ENCODE results near the gene SIPA1L2.

SIPA1L2 gene

DNA sequence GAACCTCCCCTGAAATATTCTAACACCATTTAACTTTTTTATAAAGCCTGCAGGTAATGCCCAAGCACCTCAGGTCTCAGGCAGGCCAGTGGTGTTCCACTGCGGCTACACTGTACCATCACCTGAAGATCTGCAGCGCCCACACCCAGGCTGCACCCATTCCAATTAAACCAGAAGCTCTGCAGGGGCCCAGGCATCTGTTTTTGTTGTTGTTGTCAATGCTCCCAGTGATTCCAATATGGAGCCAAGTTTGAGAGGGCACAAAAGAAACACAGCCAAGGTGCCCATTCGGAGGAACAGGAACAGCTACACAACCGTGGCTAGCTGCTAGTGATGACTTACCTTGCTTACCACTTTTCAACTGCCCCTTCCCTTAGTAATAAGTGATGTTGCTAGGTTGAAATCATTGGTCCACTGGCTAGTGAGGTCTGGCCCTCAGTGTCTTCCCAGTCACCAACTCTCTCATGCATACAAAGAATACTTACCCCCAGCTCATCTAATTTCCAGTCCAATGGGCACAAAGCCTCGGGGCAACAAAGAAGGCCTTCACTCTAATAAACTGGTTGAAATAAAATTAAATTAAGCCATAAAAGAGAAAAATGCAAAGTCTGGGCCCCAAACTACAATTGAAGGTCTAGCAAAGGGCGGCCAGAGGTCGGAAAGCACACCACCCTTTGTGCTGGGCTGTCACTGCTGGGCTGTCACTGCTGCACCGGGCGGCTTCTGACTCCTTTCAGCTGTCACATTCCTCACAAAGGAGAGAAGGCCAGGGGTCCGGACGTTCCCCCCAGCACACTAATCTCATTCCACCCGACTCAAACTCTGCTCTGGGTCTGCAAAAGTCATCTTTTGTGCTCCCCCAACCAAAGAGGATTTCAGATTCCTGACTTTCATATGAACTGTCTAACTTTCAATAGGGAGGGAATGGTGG lies 34.9 kb downstream of the SIPA1L2 start:
- no peak overlapping the region for H3K27ac ChIP-seq
- DNase-seq (ENCODE audit: low read depth, low spot score), result no peak

DNA sequence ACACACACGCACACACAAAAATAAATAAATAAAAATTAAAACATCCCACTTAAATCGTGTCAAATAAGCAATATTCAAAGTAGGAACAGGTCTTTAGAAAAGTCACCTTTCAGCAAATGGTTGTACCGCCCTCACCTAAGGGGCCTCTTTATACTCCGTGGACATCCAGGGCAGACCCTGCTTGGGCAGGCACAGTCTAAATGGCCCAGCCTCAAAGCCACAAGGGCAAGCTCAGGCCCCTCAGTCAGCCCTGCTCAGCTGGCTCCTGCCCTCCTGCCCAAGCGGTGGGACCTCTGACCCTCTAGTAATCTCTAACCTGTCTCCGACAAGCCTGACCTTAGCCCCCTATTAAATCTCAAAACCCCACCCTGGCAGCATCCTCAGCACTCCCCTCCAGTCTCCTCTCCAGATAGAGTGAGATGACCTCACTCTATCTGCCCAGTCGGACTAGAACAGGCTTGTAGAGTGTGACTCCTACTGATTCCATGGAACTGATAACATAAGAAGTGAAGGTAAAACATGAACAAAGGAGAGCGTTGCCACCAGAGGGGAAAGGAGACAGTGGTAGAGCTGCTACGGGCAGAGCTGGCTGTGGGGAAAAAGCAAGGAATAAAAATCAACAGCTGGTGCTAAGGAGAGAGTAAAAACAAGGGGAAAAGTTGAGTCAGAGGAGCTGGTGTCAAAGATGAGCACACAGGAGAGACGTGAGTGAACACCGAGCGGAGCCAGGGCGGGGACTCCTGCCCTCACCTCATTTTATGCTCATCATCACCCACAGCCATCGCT lies 36.0 kb downstream of the SIPA1L2 start:
- peak overlapping the region; percentile 30 for H3K27ac ChIP-seq
- DNase-seq (ENCODE audit: low read depth, low spot score), result no peak

GRCh38 chr1:232591344-232591743 lies 38.6 kb downstream of the SIPA1L2 start:
- DNase-seq (ENCODE audit: low read depth, low spot score), result no peak
- no peak overlapping the region for H3K27ac ChIP-seq

GRCh38 chr1:232590744-232591082 lies 39.2 kb downstream of the SIPA1L2 start:
- no peak overlapping the region for H3K27ac ChIP-seq

GRCh38 chr1:232589812-232590743 lies 39.9 kb downstream of the SIPA1L2 start:
- no peak for DNase-seq (ENCODE audit: low read depth, low spot score)
- H3K27ac ChIP-seq, result no peak overlapping the region

More at GRCh38 chr1:232590744-232591082, 39.2 kb downstream of the SIPA1L2 start:
- DNase-seq (ENCODE audit: low read depth, low spot score), result no peak

DNA sequence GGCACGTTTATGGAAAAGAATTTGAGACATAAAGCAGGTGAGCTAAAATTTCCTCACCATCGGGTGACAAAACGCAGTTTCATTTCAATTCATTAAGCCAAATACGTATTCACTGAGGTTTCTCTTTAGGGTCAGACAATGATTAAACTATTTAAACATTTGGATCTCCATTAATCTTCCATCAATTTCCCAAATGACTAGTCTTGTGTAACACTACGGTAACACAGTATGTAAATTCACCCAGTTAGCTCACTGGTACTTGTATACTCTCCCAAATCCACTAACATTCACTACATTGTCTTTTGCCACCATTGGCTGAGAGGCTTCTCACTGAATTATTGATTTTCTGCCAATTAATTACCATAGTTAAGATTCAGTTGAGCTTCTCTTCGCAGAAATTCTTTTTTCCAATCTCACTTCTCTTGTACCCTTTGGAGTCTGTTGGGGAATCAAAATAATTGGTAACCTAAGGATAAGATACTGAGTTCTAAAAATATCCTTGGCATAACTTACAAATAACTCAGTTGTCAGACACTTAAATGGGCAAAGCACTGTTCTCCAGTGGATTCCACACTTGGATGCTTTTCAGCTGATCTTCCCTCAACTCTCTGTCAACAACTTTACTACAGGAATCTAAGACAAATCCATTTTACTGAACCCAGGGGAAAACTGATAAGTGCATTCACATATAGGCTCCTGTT lies 40.7 kb downstream of the SIPA1L2 start:
- DNase-seq (ENCODE audit: low read depth, low spot score), result no peak
- no peak overlapping the region for H3K27ac ChIP-seq

- H3K27ac ChIP-seq, result no peak overlapping the region
- DNase-seq (ENCODE audit: low read depth, low spot score), result no peak
These were observed 42.6 kb downstream of the SIPA1L2 start for GRCh38 chr1:232587141-232588008.

- DNase-seq (ENCODE audit: low read depth, low spot score), result no peak
- no peak overlapping the region for H3K27ac ChIP-seq
These were observed 43.3 kb downstream of the SIPA1L2 start for GRCh38 chr1:232586679-232587078.

GRCh38 chr1:232585486-232585885 lies 44.4 kb downstream of the SIPA1L2 start:
- no peak overlapping the region for H3K27ac ChIP-seq
- DNase-seq (ENCODE audit: low read depth, low spot score), result no peak

- no peak for DNase-seq (ENCODE audit: low read depth, low spot score)
- H3K27ac ChIP-seq, result no peak overlapping the region
These were observed 48.0 kb downstream of the SIPA1L2 start for GRCh38 chr1:232581932-232582331.

All from epithelial cell of prostate (primary cell).